ENCODE data around the gene CDK15.

The CDK15 gene

DNA sequence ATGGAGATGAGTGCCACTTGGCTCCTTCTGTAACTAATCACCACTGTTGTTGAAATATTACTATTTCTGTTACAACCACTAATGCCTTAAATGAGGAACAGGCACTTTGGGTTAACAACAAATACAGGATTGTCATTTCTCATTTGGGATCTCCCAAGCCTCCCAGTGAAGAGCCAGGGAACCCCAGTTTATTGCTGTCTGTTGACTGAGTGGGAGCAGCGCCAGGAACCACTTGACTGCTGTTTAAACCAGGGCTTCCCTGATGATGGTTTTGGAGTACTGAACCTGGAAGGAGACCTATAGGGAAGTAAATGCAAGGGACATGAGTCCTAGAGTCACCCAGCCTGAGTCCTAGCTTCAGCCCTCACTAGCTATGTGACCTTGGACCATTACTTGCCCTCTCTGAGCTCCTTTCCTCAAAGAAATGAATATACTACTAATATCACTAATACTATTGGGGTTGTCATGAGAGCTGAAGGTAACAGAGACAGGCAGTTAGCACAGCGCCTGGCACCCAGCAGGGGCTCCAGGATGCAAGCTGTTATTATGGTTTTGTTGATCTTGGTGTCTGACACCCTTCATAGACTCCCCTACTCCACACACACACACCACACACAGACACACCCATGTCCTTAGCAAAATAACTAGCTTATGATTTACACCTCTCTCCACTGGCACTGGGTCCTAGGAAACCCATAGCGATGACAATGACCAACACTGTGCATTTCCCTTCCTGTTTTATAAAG is 123.1 kb downstream of the CDK15 start:
- TF ChIP-seq POLR2A (IDR thresholded peaks at IDR 0.05; ENCODE audit: low read depth, low read length), result no peak
- DNase-seq (ENCODE audit: insufficient read length, low spot score) (no peak), FAIRE-seq (no peak)

DNA sequence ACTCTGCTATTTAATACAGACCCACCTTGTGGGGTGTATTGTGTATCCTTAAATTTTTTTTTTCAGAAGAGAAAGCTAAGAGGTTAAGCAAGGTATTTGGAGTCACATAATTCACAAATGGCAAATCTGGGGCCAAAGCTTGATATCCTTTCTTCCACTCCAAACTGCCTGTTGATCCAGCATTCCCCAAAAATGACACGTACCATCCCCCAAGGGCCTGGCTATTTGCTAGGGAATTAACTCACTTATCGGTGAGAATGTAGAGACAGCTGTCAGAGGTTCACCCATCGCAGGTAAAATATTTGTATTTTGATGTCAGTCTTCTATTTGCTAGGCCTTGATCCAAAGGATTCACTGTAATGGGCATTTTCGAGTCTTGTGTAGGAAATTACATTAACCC is 123.7 kb downstream of the CDK15 start:
- FAIRE-seq (no peak), DNase-seq (ENCODE audit: insufficient read length, low spot score) (no peak)
- TF ChIP-seq POLR2A (IDR thresholded peaks at IDR 0.05; ENCODE audit: low read depth, low read length), result no peak

- FAIRE-seq (no peak), DNase-seq (ENCODE audit: insufficient read length, low spot score) (no peak)
- TF ChIP-seq POLR2A (IDR thresholded peaks at IDR 0.05; ENCODE audit: low read depth, low read length), result no peak
Observed at GRCh38 chr2:201930831-201931230, 124.5 kb downstream of the CDK15 start.

GRCh38 chr2:201931475-201931874 is 125.1 kb downstream of the CDK15 start:
- no peak for TF ChIP-seq POLR2A (IDR thresholded peaks at IDR 0.05; ENCODE audit: low read depth, low read length)
- FAIRE-seq (no peak), DNase-seq (ENCODE audit: insufficient read length, low spot score) (no peak)

DNA sequence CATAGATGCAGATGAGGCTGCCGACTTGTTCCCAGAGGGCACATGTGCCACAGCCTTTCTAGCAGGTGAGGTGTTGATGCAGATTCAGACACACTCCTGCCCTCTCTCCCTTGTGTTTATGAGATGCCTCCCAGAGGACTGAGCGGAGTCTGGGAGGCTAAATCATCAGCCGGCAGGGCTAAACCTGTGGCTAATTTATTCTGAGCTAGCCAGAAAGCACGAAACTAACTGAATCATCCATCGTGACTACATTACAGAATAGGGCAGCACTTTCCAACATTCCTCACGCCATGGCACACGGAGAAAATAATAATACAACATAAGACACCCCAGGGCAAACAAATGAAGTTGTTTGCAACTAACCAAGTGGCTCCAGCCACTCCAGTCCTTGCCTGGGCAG is 125.6 kb downstream of the CDK15 start:
- TF ChIP-seq POLR2A (IDR thresholded peaks at IDR 0.05; ENCODE audit: low read depth, low read length), result no peak
- no peak for FAIRE-seq
- DNase-seq (ENCODE audit: insufficient read length, low spot score), result no peak

- TF ChIP-seq POLR2A (IDR thresholded peaks at IDR 0.05; ENCODE audit: low read depth, low read length), result no peak
- DNase-seq (ENCODE audit: insufficient read length, low spot score) (no peak), FAIRE-seq (no peak)
Observed at GRCh38 chr2:201932511-201932910, 126.2 kb downstream of the CDK15 start.

GRCh38 chr2:201933792-201934237 is 127.5 kb downstream of the CDK15 start:
- FAIRE-seq (no peak), DNase-seq (ENCODE audit: insufficient read length, low spot score) (no peak)
- no peak for TF ChIP-seq POLR2A (IDR thresholded peaks at IDR 0.05; ENCODE audit: low read depth, low read length)

DNA sequence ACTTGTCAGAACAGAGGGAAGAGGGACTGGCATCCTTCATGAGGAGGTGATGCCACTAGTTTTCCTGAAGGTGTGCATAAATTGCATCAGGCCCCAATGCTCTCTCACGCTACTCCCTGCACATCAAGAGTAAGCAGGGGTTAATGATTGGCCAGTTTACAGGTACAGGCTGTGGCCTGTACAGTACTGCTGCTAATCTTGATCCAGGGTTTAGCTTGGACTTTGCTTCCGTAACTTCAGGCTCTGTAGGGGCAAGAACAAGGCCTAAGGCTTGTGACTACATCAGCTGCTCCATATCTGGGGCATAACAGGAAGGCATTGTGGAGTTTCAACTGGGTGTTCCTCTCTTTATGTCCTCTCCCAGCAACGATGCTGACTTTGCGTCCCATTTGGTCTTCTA is 130.5 kb downstream of the CDK15 start:
- DNase-seq (ENCODE audit: insufficient read length, low spot score) (no peak), FAIRE-seq (no peak)
- TF ChIP-seq POLR2A (IDR thresholded peaks at IDR 0.05; ENCODE audit: low read depth, low read length), result no peak

- DNase-seq (ENCODE audit: insufficient read length, low spot score) (no peak), FAIRE-seq (no peak)
- no peak for TF ChIP-seq POLR2A (IDR thresholded peaks at IDR 0.05; ENCODE audit: low read depth, low read length)
Observed at GRCh38 chr2:201937343-201937742, 131.0 kb downstream of the CDK15 start.

GRCh38 chr2:201938156-201938775 is 131.9 kb downstream of the CDK15 start:
- FAIRE-seq (no peak), DNase-seq (ENCODE audit: insufficient read length, low spot score) (no peak)
- no peak for TF ChIP-seq POLR2A (IDR thresholded peaks at IDR 0.05; ENCODE audit: low read depth, low read length)

DNA sequence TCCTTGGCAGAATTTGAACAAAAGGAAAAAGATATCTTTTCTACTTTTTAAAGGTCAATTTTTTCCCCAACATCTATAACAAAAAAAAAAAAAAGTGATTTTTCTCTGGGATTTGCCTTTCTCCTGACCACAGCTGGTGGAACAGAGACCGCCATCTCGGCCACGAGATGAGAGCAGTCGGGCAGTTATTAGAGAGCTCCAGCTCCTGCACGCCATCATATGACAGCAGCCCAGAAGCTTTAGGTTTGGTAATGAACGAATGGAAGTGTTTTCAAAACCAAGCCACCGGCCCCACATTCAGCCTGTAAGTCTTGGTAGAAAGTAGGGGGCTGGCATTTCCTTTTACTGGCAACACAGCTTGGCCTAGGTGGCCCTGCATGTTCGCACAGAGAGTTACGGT is 132.4 kb downstream of the CDK15 start:
- no peak for FAIRE-seq
- no peak for DNase-seq (ENCODE audit: insufficient read length, low spot score)
- no peak for TF ChIP-seq POLR2A (IDR thresholded peaks at IDR 0.05; ENCODE audit: low read depth, low read length)

DNA sequence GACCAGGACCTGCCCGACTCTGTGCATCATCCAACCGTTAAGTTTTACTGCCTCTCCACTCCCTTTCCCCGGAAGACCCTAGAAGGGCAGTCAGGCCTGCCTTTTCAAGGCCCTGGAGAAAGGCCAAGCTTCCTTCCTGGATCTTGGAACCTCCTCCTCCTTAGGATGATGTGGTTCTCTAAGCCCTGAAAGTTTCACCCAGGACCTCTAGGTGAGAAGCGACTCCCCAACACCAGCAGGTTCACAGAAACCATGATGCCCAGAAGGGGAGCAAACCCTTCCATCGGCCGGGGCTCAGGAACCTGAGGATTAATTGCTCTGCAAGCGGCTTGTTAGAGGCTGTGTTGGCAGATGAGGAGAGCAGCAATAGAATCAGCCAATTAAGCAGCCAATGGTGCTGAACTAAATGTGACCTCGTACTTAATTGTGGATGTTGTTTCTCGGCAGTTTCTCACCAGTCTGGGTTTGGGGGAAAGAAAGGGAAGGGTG is 133.2 kb downstream of the CDK15 start:
- no peak for FAIRE-seq
- TF ChIP-seq POLR2A (IDR thresholded peaks at IDR 0.05; ENCODE audit: low read depth, low read length), result no peak
- no peak for DNase-seq (ENCODE audit: insufficient read length, low spot score)

DNA sequence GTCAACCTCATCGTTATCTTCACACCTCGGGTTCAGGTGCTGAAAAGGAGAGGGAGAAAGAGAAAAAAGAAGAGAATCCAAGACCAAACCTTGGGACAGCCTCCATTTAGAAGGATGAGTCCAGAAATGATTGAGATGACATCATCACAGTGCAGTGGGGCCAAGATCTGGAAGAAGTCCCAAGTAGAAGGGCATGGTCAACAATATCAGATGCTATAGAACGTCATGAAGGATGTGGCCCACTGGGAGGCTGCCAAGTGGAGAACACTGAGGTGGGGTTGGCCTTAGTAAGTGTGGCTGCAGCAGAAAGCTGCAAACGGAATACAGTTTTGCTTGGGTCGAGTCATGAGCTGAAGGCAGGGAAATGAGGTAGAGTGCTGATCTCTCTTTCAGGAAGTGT is 136.2 kb downstream of the CDK15 start:
- TF ChIP-seq POLR2A (IDR thresholded peaks at IDR 0.05; ENCODE audit: low read depth, low read length), result no peak
- FAIRE-seq (no peak), DNase-seq (ENCODE audit: insufficient read length, low spot score) (no peak)

All from H54 (cell line).